Nephron (organoid): ENCODE results near the gene SLC4A5.

ENCODE experiments used
- H3K27ac Mint-ChIP-seq, 3 experiments: 2 replicates each; pipeline ENCODE4 v1.8.0; 2020; ENCODE audit warnings: mixed read lengths in 3 of 3, mild to moderate bottlenecking in 2 of 3, moderate library complexity in 1 of 3
- H3K27me3 Mint-ChIP-seq: 2 replicates; pipeline ENCODE4 v1.8.0; 2021; ENCODE audit warnings: low read depth, mild to moderate bottlenecking, moderate library complexity, mixed read lengths
- H3K36me3 Mint-ChIP-seq: 2 replicates; pipeline ENCODE4 v1.8.0; 2020; ENCODE audit warnings: low read depth, mixed read lengths
- H3K4me1 Mint-ChIP-seq: 2 replicates; pipeline ENCODE4 v1.8.0; 2020; ENCODE audit warnings: mixed read lengths
- H3K4me3 Mint-ChIP-seq, 3 experiments: 2 replicates each; pipeline ENCODE4 v1.8.0; 2020; ENCODE audit warnings: mild to moderate bottlenecking in 3 of 3, mixed read lengths in 3 of 3, moderate library complexity in 2 of 3
- H3K9me3 Mint-ChIP-seq: 2 replicates; pipeline ENCODE4 v1.8.0; 2020; ENCODE audit warnings: mixed read lengths
- CTCF ChIP-seq, 3 experiments: fragments of 200-600 bp; sonication (generic); IDR thresholded peaks; one replicate each; pipeline ENCODE4 v1.5.0; 2021; ENCODE audit warnings: antibody characterized with exemption in 3 of 3; ENCODE audit not compliant: unreplicated experiment in 3 of 3

The SLC4A5 gene

GRCh38 chr2:74387346-74387745 lies 44.1 kb upstream of the SLC4A5 start:
- no peaks in the 10 kb centered on the region for H3K4me1 Mint-ChIP-seq
- H3K4me3 Mint-ChIP-seq, result no peak overlapping the region
- no peak for TF ChIP-seq CTCF (IDR thresholded peaks at IDR 0.05; ENCODE audit: unreplicated experiment in 3 of 3)
- H3K27me3 Mint-ChIP-seq, result no peaks in the 10 kb centered on the region
- no peaks in the 10 kb centered on the region for H3K9me3 Mint-ChIP-seq
- no peak overlapping the region for H3K27ac Mint-ChIP-seq
- peaks cover 4% of the 10 kb centered on the region for H3K36me3 Mint-ChIP-seq

- H3K27ac Mint-ChIP-seq, result no peak overlapping the region
- no peaks in the 10 kb centered on the region for H3K27me3 Mint-ChIP-seq
- no peak overlapping the region for H3K4me3 Mint-ChIP-seq
These were observed 42.2 kb upstream of the SLC4A5 start for GRCh38 chr2:74385396-74385795.

GRCh38 chr2:74384051-74384450 lies 40.8 kb upstream of the SLC4A5 start:
- H3K36me3 Mint-ChIP-seq, result peaks cover 4% of the 10 kb centered on the region
- no peaks in the 10 kb centered on the region for H3K27me3 Mint-ChIP-seq
- H3K4me1 Mint-ChIP-seq, result peaks cover 19% of the 10 kb centered on the region
- no peak overlapping the region for H3K27ac Mint-ChIP-seq
- TF ChIP-seq CTCF (IDR thresholded peaks at IDR 0.05; ENCODE audit: unreplicated experiment in 3 of 3), result no peak
- no peaks in the 10 kb centered on the region for H3K9me3 Mint-ChIP-seq
- H3K4me3 Mint-ChIP-seq, result no peak overlapping the region

More at GRCh38 chr2:74385396-74385795, 42.2 kb upstream of the SLC4A5 start:
- TF ChIP-seq CTCF (IDR thresholded peaks at IDR 0.05; ENCODE audit: unreplicated experiment in 3 of 3), result no peak
- no peaks in the 10 kb centered on the region for H3K9me3 Mint-ChIP-seq
- peaks cover 12% of the 10 kb centered on the region for H3K4me1 Mint-ChIP-seq
- H3K36me3 Mint-ChIP-seq, result peaks cover 4% of the 10 kb centered on the region

GRCh38 chr2:74383254-74383653 lies 40.0 kb upstream of the SLC4A5 start:
- Mint-ChIP-seq H3K9me3 (no peaks in the 10 kb centered on the region), H3K36me3 (peaks cover 4% of the 10 kb centered on the region), H3K27me3 (no peaks in the 10 kb centered on the region), H3K27ac (no peak overlapping the region), H3K4me3 (no peak overlapping the region), H3K4me1 (peaks cover 19% of the 10 kb centered on the region)
- no peak for TF ChIP-seq CTCF (IDR thresholded peaks at IDR 0.05; ENCODE audit: unreplicated experiment in 3 of 3)

- Mint-ChIP-seq H3K27me3 (no peaks in the 10 kb centered on the region), H3K36me3 (peaks cover 16% of the 10 kb centered on the region), H3K9me3 (no peaks in the 10 kb centered on the region), H3K4me3 (no peak overlapping the region), H3K27ac (peak overlapping the region in 2 of 3 experiments; percentile 13 to 15), H3K4me1 (peaks cover 19% of the 10 kb centered on the region)
- no peak for TF ChIP-seq CTCF (IDR thresholded peaks at IDR 0.05; ENCODE audit: unreplicated experiment in 3 of 3)
These were observed 38.5 kb upstream of the SLC4A5 start for GRCh38 chr2:74381751-74382150.
